ENCODE results near the gene SRBD1.

DNA sequence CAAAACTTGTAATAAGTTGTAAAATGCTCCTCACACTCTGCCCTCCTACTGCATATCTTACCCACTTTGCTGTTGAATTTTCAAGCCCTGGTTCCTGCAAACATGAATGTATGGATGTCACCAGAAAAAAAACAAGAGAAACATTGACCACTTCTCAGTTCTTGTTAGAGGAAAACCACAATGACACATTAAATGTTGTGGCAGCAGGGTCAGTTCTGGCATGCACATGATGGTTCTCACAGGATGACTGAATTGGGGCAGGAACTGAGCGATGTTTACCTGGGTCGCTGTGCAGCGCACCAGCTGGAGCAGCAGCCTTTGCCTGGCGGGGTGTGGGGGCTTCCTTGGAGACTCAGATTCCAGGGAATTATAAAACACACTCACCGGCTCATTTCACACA lies 26.4 kb upstream of the SRBD1 start:
- TF ChIP-seq, protein P1, sequence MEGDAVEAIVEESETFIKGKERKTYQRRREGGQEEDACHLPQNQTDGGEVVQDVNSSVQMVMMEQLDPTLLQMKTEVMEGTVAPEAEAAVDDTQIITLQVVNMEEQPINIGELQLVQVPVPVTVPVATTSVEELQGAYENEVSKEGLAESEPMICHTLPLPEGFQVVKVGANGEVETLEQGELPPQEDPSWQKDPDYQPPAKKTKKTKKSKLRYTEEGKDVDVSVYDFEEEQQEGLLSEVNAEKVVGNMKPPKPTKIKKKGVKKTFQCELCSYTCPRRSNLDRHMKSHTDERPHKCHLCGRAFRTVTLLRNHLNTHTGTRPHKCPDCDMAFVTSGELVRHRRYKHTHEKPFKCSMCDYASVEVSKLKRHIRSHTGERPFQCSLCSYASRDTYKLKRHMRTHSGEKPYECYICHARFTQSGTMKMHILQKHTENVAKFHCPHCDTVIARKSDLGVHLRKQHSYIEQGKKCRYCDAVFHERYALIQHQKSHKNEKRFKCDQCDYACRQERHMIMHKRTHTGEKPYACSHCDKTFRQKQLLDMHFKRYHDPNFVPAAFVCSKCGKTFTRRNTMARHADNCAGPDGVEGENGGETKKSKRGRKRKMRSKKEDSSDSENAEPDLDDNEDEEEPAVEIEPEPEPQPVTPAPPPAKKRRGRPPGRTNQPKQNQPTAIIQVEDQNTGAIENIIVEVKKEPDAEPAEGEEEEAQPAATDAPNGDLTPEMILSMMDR (IDR thresholded peaks at IDR 0.05; ENCODE audit: low read length), result no peak
- no peak for TF ChIP-seq EZH2 (optimal IDR thresholded peaks at IDR 0.05; ENCODE audit: low read depth, low read length)
- TF ChIP-seq EZH2phosphoT487 (IDR thresholded peaks at IDR 0.05; ENCODE audit: low read length), result no peak

Measured in MM.1S (cell line).